MG63 (cell line): Measurements from ENCODE around the gene BAMBI. TPM values are rescaled to one million over a fixed set of nuclear protein-coding genes. Genes with fewer than 3 reads are reported as not detected.

ENCODE experiments used
- DNase-seq: peaks from one replicate; pipeline ENCODE4 v3.0.0-alpha.2; 2020
- H3K27me3 ChIP-seq: fragments of 250-450 bp; sonication (Bioruptor Pico); 2 replicates; pipeline ENCODE4 v1.5.1; 2020; ENCODE audit warnings: mild to moderate bottlenecking, moderate library complexity
- H3K36me3 ChIP-seq: fragments of 250-450 bp; sonication (Bioruptor Pico); 2 replicates; pipeline ENCODE4 v1.5.1; 2020; ENCODE audit warnings: mild to moderate bottlenecking, moderate library complexity
- H3K4me3 ChIP-seq: fragments of 250-450 bp; sonication (Bioruptor Pico); 2 replicates; pipeline ENCODE4 v1.5.1; 2020; ENCODE audit warnings: mild to moderate bottlenecking, moderate library complexity
- H3K9me3 ChIP-seq: fragments of 250-450 bp; sonication (Bioruptor Pico); 2 replicates; pipeline ENCODE4 v1.5.1; 2020; ENCODE audit warnings: mild to moderate bottlenecking, moderate library complexity
- total RNA-seq: library from RNA; depleted of rRNA; stranded (reverse); fragments of >200 nt; shearing (Covaris generic); gene quantifications from 2 replicates; pipeline ENCODE4 v1.2.3, GENCODE V29; 2014; ENCODE audit warnings: low replicate concordance; rRNA removed

BAMBI gene
- total RNA-seq, 1 experiment from 2014 or later: 60.4 TPM

DNA sequence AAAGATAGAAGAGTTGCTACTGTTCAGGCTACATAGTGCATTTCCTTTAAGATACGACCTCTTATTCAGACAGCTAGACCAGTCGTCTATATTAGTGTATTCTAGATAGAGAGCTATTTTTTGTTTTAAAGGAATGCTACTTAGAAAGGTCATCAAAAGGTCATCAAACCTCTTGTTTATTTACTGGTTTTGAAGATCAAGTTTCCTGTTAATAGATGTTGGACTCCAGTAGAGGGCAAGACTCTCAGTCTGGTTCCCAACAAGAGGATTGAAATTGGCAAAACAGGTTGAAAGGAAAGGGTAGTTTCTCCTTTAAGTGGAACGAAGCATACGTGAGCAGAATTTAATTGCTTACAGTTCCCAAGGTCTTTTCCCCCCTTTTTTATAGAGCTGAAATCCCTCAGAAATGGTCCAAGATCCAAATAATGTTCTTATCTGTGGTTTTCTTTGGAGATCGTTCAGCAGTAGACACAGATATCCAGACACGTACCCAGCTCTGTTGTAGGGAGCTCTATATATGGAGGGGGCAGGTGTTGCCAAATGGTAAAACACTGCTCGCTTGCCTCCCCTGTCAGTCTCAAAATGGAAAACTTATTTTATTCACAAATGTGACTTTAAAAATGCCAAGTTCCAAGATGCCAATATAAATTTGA lies 37.2 kb downstream of the BAMBI start:
- no peaks in the 10 kb centered on the region for H3K36me3 ChIP-seq
- H3K4me3 ChIP-seq: no peak overlapping the region
- no peaks in the 10 kb centered on the region for H3K27me3 ChIP-seq
- no peak for DNase-seq
- H3K9me3 ChIP-seq: no peaks in the 10 kb centered on the region

DNA sequence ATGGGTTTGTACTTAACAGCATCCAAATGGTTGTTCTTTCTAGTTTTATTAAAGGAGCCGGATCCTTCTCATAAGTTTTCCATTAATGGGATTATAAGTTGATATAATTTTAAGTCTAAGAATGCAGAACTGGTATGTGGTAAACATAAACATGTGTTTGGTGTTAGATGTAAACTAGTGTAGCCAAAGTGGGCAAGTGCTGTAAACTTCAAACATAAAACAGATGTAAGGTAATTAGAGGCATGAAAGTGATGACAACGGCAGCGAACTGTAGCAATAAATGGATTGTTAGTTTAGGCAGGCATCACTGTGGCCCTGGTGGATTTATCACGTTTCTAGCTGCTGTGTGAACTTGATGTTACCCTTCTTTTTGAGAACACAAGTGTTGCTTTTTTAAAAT lies 37.9 kb downstream of the BAMBI start:
- no peaks in the 10 kb centered on the region for H3K27me3 ChIP-seq
- H3K9me3 ChIP-seq: no peaks in the 10 kb centered on the region
- no peak overlapping the region for H3K4me3 ChIP-seq
- no peaks in the 10 kb centered on the region for H3K36me3 ChIP-seq
- no peak for DNase-seq

DNA sequence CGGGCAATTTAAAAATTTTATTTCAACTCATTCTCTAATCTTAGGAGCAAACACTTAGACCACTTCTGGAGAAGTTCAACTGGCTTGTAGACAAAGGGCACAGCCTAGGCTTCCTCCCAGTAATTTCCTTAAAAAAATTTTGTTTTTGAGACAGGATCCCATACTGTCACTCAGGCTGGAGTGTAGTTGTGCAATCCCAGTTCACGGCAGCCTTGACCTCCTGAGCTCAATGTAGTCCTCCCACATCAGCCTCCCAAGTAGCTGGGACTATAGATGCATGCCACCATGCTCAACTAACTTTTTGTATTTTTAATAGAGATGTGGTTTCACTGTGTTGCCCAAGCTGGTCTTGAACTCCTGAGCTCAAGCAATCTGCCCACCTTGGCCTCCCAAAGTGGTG lies 38.4 kb downstream of the BAMBI start:
- Histone ChIP-seq H3K9me3 (no peaks in the 10 kb centered on the region), H3K36me3 (no peaks in the 10 kb centered on the region)
- no peak for DNase-seq

DNA sequence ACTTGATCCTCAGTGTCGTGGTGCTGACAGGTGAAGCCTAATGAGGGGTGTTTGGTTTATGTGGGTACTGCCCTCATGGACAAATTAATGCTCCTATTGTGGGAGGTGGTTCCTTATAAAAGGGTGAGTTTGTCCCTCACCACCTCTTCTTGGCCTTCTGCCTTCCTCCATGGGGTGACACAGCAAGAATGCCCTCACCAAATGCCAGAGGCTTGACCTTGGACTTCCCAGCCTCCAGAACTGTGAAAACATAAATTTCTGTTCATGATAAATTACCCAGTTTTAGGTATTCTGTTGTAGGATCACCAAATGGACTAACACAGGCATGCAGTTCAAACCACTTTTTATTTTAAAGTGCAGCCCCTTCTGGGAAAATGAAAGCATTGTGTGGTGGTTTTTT lies 39.4 kb downstream of the BAMBI start:
- DNase-seq: no peak
- Histone ChIP-seq H3K9me3 (no peaks in the 10 kb centered on the region), H3K4me3 (no peak overlapping the region), H3K36me3 (no peaks in the 10 kb centered on the region), H3K27me3 (no peaks in the 10 kb centered on the region)

More for the DNA sequence above, 38.4 kb downstream of the BAMBI start:
- Histone ChIP-seq H3K27me3 (no peaks in the 10 kb centered on the region), H3K4me3 (no peak overlapping the region)

DNA sequence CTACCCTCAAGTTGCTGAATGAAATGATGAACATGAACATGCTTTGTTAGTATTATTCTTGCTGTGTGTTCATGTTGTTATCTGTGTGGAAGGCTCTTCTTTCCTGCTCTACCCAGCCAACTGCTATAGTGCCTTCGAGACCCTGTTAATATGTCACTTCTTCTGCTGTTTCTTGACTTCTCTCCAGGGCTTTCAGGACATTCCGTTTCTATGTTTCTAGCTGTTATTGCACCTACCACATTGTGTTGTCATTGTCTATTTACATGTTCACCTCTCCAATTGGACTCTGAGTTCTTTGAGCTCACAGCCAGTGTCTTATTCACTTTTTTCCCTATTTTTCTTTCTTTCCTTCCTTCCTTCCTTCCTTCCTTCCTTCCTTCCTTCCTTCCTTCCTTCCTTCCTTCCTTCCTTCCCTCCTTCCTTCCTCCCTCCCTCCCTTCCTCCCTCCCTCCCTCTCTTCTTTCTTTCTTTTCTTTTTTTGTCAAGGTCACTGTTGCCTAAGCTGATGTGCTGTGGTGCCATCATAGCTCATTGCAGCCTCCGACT lies 40.4 kb downstream of the BAMBI start:
- DNase-seq: no peak
- no peak overlapping the region for H3K4me3 ChIP-seq
- H3K9me3 ChIP-seq: no peaks in the 10 kb centered on the region
- H3K27me3 ChIP-seq: no peaks in the 10 kb centered on the region
- H3K36me3 ChIP-seq: no peaks in the 10 kb centered on the region

- DNase-seq: no peak
- Histone ChIP-seq H3K4me3 (no peak overlapping the region), H3K9me3 (no peaks in the 10 kb centered on the region), H3K36me3 (no peaks in the 10 kb centered on the region), H3K27me3 (no peaks in the 10 kb centered on the region)
Measured at GRCh38 chr10:28719789-28720436, 42.6 kb downstream of the BAMBI start.

DNA sequence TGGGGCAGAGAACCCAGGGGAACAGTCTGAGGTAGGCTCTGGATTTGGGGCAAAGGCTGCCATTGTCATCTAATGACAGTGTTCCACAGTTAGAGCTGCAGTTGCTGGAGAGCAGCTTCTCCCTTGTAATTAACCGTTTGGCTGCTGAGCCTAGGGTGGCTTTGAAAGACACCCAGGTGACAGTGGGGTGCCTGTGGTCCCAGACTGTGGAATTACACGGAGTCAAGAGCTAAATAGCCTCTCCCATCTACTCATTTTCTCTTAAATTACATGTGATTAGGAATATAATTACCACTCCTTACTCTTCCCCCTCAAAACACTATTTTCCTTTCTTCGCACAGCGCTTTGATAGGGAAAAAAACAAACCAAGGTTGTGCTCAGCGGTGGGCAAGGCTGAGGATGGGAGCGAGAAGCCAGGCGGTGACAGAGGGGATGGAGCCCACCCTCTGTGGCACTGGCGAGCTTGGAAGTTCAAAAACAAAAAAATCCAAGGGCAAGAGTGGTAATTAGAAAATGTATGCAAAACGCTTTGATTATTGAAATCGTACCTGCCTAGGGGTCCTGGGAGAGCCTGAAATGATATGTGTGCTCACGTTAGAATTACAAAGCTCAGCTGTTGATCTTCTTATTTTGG lies 44.1 kb downstream of the BAMBI start:
- Histone ChIP-seq H3K4me3 (no peak overlapping the region), H3K27me3 (no peaks in the 10 kb centered on the region), H3K9me3 (no peaks in the 10 kb centered on the region), H3K36me3 (no peaks in the 10 kb centered on the region)
- no peak for DNase-seq

GRCh38 chr10:28722065-28722803 lies 44.9 kb downstream of the BAMBI start:
- Histone ChIP-seq H3K27me3 (no peaks in the 10 kb centered on the region), H3K36me3 (no peaks in the 10 kb centered on the region), H3K4me3 (peak overlapping the region; percentile 33), H3K9me3 (no peaks in the 10 kb centered on the region)
- DNase-seq: peak; percentile 26

DNA sequence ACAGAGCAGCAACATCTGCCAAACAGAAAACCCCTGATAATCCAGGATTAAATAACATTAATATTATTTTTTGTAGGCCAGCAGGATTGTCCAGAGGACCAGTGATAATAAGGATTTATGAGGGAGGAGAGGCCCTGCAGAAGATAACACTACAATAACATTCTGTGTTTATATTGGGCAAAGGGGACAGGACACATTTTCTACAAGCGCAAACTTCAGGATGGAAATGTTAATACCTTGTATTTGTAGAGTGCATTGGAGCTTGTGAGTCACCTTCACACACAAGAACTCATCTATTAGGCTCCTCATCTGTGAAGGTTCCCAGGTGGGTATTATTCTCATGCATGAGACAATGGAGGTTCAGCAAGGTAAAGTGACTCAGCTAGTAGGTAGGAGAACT lies 51.0 kb downstream of the BAMBI start:
- no peaks in the 10 kb centered on the region for H3K27me3 ChIP-seq
- no peak for DNase-seq
- no peaks in the 10 kb centered on the region for H3K36me3 ChIP-seq

GRCh38 chr10:28730031-28730778 lies 52.9 kb downstream of the BAMBI start:
- peaks cover 9% of the 10 kb centered on the region for H3K9me3 ChIP-seq
- DNase-seq: peak; percentile 52
- no peaks in the 10 kb centered on the region for H3K36me3 ChIP-seq
- H3K27me3 ChIP-seq: no peaks in the 10 kb centered on the region
- H3K4me3 ChIP-seq: peak overlapping the region; percentile 22

More for the DNA sequence above, 51.0 kb downstream of the BAMBI start:
- H3K9me3 ChIP-seq: peaks cover under 1% of the 10 kb centered on the region; the same call in 1 of the 2 replicates
- no peak overlapping the region for H3K4me3 ChIP-seq

GRCh38 chr10:28732091-28732490 lies 54.8 kb downstream of the BAMBI start:
- H3K9me3 ChIP-seq: peaks cover 9% of the 10 kb centered on the region
- no peak for DNase-seq
- no peaks in the 10 kb centered on the region for H3K27me3 ChIP-seq
- no peaks in the 10 kb centered on the region for H3K36me3 ChIP-seq
- H3K4me3 ChIP-seq: no peak overlapping the region

Other genes with a start within 250 kb of the BAMBI start
- 32.6 and 37.0 TPM in 2 replicates for gene WAC, start 144.4 kb upstream of the BAMBI start, total RNA-seq